Left lung (tissue), 10 donors: ENCODE results near the gene COG2. TPM values are rescaled to one million over a fixed set of nuclear protein-coding genes. Genes with fewer than 3 reads are reported as not detected.
A peak's percentile ranks its signal among the peaks of the same experiment; 100 is the strongest.

ENCODE experiments used
- ATAC-seq: fragments of 200-7000 bp; cut with Tn5 transposase; one replicate; pipeline ENCODE4 v1.9.1; 2020; ENCODE audit warnings: moderate library complexity
- DNase-seq, 4 donors: peaks; one replicate each; pipeline ENCODE4 v3.0.0-alpha.2; 2013 to 2020
- H3K27ac ChIP-seq, 2 donors: fragments of 200-600 bp; sonication (generic) in 1 of 2; one replicate each; pipeline versions ENCODE4 v1.5.0 to v1.8.0; 2020 to 2021
- H3K27me3 ChIP-seq, 2 donors: fragments of 200-600 bp; sonication (generic) in 1 of 2; one replicate each; pipeline versions ENCODE4 v1.5.0 to v1.8.0; 2020 to 2021
- H3K36me3 ChIP-seq, 2 donors: fragments of 200-600 bp; sonication (generic) in 1 of 2; one replicate each; pipeline versions ENCODE4 v1.5.0 to v1.8.0; 2020 to 2021
- H3K4me1 ChIP-seq, 2 donors: fragments of 200-600 bp; one replicate each; pipeline ENCODE4 v1.8.0; 2021
- H3K4me3 ChIP-seq, 2 donors: fragments of 200-600 bp; sonication (generic) in 1 of 2; one replicate each; pipeline versions ENCODE4 v1.5.0 to v1.8.0; 2020 to 2021; ENCODE audit warnings: mild to moderate bottlenecking in 1 of 2
- H3K9me3 ChIP-seq, 2 donors: fragments of 200-600 bp; sonication (generic) in 1 of 2; one replicate each; pipeline versions ENCODE4 v1.5.0 to v1.8.0; 2020 to 2021
- intact Hi-C, 2 donors: fragments of 100-400 bp; cut with DNase I; formaldehyde crosslinking; loops; one replicate each; pipeline versions ENCODE4 v1.11.2 to v1.14.2; 2022
- polyA plus RNA-seq, 6 donors: library from polyadenylated mRNA; unstranded; fragments of 120-200 nt; gene quantifications; one replicate each; pipeline ENCODE4 v1.2.1, GENCODE V29; 2013; ENCODE audit not compliant: insufficient read length in 6 of 6
- total RNA-seq, 2 donors: library from RNA; stranded (reverse); fragmentation: NEBNext Ultra II Directional; extraction: Animal tissue kit (Norgen Biotek cat#: 25700); gene quantifications; one replicate each; pipeline ENCODE4 v1.2.1, GENCODE V29; 2021
- TF ChIP-seq, protein P1 (sequence below), 2 donors: fragments of 200-600 bp; sonication (generic) in 1 of 2; IDR thresholded peaks; one replicate each; pipeline versions ENCODE4 v1.5.0 to v1.8.0; 2021; ENCODE audit warnings: antibody characterized with exemption in 2 of 2
- donor health status: DM: no; HTN: yes; CAD: no.
- donor health status: DM: no; HTN: no; CAD: no.

The COG2 gene
- total and polyA plus RNA-seq, 8 donors, result 26.1 to 33.4 (median 27.2) TPM

DNA sequence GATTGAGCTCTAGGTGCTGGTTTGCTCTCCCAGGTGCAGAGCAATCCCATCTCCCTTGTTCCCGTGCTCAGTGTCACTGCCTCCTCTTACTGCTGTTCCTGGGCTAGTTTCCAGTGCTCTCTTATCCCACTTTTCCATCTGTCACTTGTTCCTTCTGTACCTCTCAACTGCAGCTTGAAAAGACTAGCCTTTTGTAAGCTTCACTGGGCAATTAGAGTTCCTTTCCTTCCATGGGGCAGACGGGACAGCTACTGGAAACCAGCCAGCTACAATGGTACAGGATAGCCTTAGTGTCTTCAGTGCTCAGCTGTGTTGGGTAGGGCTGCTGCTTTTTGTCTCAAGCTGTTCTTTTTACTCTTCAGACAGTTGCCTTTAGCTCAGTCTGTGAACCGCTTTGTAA lies 40.0 kb downstream of the COG2 start:
- H3K4me1 ChIP-seq, result peaks cover 5 to 12% of the 10 kb centered on the region in 2 donors
- DNase-seq (no peak), ATAC-seq (peak; percentile 40)
- H3K27ac ChIP-seq, result no peak overlapping the region
- no peaks in the 10 kb centered on the region for H3K9me3 ChIP-seq
- H3K27me3 ChIP-seq, result no peaks in the 10 kb centered on the region
- intact Hi-C loops, result no loop called here
- no peak overlapping the region for H3K4me3 ChIP-seq
- H3K36me3 ChIP-seq, result peaks cover 0 to 86% of the 10 kb centered on the region in 2 donors
- TF ChIP-seq, protein P1, sequence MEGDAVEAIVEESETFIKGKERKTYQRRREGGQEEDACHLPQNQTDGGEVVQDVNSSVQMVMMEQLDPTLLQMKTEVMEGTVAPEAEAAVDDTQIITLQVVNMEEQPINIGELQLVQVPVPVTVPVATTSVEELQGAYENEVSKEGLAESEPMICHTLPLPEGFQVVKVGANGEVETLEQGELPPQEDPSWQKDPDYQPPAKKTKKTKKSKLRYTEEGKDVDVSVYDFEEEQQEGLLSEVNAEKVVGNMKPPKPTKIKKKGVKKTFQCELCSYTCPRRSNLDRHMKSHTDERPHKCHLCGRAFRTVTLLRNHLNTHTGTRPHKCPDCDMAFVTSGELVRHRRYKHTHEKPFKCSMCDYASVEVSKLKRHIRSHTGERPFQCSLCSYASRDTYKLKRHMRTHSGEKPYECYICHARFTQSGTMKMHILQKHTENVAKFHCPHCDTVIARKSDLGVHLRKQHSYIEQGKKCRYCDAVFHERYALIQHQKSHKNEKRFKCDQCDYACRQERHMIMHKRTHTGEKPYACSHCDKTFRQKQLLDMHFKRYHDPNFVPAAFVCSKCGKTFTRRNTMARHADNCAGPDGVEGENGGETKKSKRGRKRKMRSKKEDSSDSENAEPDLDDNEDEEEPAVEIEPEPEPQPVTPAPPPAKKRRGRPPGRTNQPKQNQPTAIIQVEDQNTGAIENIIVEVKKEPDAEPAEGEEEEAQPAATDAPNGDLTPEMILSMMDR (IDR thresholded peaks at IDR 0.05), result no peak

DNA sequence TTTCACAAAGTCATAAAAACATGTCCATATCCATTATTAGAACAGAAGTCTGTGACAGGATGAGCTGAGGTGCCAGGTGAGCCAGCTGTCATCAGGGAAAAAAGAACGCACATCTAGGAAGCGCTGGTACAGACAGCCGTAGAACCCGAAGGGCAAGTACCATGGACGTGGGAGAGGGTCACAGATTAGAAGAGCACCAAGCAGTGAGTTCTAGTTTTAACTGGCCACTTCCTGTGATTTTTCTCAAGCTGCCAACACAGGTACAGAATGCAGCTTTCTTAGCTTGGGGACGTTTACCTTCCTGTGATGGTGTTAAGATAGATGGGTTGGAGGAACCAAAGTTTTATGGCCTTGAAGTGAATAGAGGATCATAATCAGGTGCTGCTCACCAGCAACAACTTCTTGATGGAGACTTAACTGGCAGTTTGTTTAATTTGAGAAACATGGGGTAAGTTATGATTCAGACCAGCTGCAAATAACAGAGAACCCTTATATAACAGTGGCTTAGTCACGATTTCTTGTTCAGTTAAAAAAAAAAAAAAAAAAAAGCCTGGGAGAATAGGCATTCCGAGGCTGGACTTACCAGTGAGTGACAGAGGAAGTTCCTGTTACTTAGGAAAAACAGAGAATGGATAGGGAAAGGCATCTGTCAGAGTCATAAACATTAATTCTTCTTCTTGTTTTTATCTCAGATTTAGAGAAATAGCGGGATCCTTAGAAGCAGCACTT lies 40.8 kb downstream of the COG2 start:
- no peaks in the 10 kb centered on the region for H3K27me3 ChIP-seq
- peaks cover 0 to 91% of the 10 kb centered on the region in 2 donors for H3K36me3 ChIP-seq
- no peaks in the 10 kb centered on the region for H3K9me3 ChIP-seq
- H3K4me1 ChIP-seq, result peaks cover 5 to 12% of the 10 kb centered on the region in 2 donors
- DNase-seq, result no peak
- TF ChIP-seq, protein P1 (IDR thresholded peaks at IDR 0.05), result no peak
- intact Hi-C loops, result no loop called here
- no peak overlapping the region for H3K27ac ChIP-seq
- no peak overlapping the region for H3K4me3 ChIP-seq
- ATAC-seq, result no peak

- H3K9me3 ChIP-seq, result no peaks in the 10 kb centered on the region
- H3K27ac ChIP-seq, result no peak overlapping the region
- TF ChIP-seq, protein P1 (IDR thresholded peaks at IDR 0.05), result no peak
- H3K36me3 ChIP-seq, result peaks cover 0 to 91% of the 10 kb centered on the region in 2 donors
- peaks cover 5 to 12% of the 10 kb centered on the region in 2 donors for H3K4me1 ChIP-seq
- intact Hi-C loops, result no loop called here
- DNase-seq, result no peak
- H3K4me3 ChIP-seq, result no peak overlapping the region
- ATAC-seq, result peak; percentile 71
- H3K27me3 ChIP-seq, result no peaks in the 10 kb centered on the region
These were observed 41.9 kb downstream of the COG2 start for GRCh38 chr1:230684146-230684545.

DNA sequence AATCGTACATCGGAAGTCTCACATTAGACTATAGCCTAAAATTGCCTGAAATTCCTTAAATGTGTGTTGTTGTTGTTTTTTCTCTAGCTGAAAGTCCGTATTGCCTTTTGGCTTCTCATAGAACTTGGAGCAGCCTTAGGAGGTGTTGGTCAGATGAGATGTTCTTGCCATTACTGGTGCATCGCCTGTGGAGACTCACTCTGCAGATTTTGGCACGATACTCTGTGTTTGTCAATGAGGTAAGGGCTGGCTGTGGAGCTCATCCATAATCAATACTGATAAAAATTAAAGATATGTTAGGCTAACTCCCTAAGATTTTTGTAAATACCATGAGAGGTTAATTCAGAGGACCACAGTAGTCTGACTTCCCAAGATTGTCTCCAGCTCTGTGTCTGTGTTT lies 42.7 kb downstream of the COG2 start:
- H3K9me3 ChIP-seq, result no peaks in the 10 kb centered on the region
- TF ChIP-seq, protein P1 (IDR thresholded peaks at IDR 0.05), result no peak
- peaks cover 5 to 12% of the 10 kb centered on the region in 2 donors for H3K4me1 ChIP-seq
- DNase-seq, result no peak
- no peaks in the 10 kb centered on the region for H3K27me3 ChIP-seq
- no peak for ATAC-seq
- H3K27ac ChIP-seq, result no peak overlapping the region
- peaks cover 0 to 91% of the 10 kb centered on the region in 2 donors for H3K36me3 ChIP-seq
- H3K4me3 ChIP-seq, result no peak overlapping the region
- intact Hi-C loops, result no loop called here

DNA sequence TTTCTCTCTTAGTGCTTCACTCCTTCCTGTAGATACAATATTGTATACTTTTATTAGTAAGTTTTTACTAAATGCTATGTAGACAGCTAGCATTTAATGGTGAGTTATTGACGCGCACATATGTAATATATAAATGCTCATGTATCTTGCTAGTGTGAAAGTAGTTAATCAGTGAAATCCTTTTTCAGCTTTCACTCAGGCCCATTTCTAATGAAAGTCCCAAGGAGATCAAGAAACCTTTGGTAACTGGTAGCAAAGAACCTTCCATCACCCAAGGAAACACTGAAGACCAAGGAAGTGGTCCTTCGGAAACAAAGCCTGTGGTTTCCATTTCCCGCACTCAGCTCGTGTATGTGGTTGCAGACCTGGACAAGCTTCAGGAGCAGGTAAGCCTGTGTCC lies 44.5 kb downstream of the COG2 start:
- DNase-seq (no peak), ATAC-seq (no peak)
- intact Hi-C loops, result no loop called here
- Histone ChIP-seq H3K27ac (no peak overlapping the region), H3K4me1 (peaks cover 0 to 7% of the 10 kb centered on the region in 2 donors), H3K36me3 (peaks cover 0 to 91% of the 10 kb centered on the region in 2 donors), H3K9me3 (no peaks in the 10 kb centered on the region), H3K27me3 (no peaks in the 10 kb centered on the region), H3K4me3 (no peak overlapping the region)
- TF ChIP-seq, protein P1 (IDR thresholded peaks at IDR 0.05), result no peak
